Tibial artery (tissue), 4 donors: ENCODE data around the gene PSEN2.

Experiments
- DNase-seq, 2 donors: peaks; one replicate each; pipeline ENCODE4 v3.0.0-alpha.2; 2019
- H3K27ac ChIP-seq, 2 donors: fragments of 200-600 bp; sonication (generic) in 1 of 2; 1 replicate in 1 of 2; 2 replicates in 1 of 2; pipeline ENCODE4 v1.5.1; 2018 to 2019; ENCODE audit warnings: mild to moderate bottlenecking in 1 of 2
- H3K27me3 ChIP-seq, 2 donors: fragments of 200-600 bp; sonication (generic) in 1 of 2; one replicate each; pipeline versions ENCODE4 v1.5.1 to v1.6.0; 2016 to 2019
- H3K36me3 ChIP-seq, 3 donors: fragments of 200-600 bp; sonication (generic) in 2 of 3; one replicate each; pipeline ENCODE4 v1.5.1; 2016 to 2019; ENCODE audit warnings: mild to moderate bottlenecking in 2 of 3
- H3K4me1 ChIP-seq, 4 donors: fragments of 200-600 bp; sonication (generic) in 2 of 4; 1 replicate in 3 of 4; 2 replicates in 1 of 4; pipeline ENCODE4 v1.5.1; 2016 to 2019
- H3K4me3 ChIP-seq, 2 donors: fragments of 200-600 bp; sonication (generic) in 1 of 2; 1 replicate in 1 of 2; 2 replicates in 1 of 2; pipeline ENCODE4 v1.5.1; 2018 to 2019; ENCODE audit warnings: mild to moderate bottlenecking in 2 of 2
- H3K9me3 ChIP-seq, 3 donors: fragments of 200-600 bp; sonication (generic) in 1 of 3; one replicate each; pipeline ENCODE4 v1.5.1; 2016 to 2019
- intact Hi-C: fragments of 100-400 bp; cut with DNase I; formaldehyde crosslinking; loops from one replicate; pipeline ENCODE4 v1.15.0; 2023; ENCODE audit warnings: low total_unique reads
- TF ChIP-seq, protein P1 (sequence below), 2 experiments: fragments of 200-600 bp in 1 of 2; fragments of 450-650 bp in 1 of 2; IDR thresholded peaks; one replicate each; pipeline ENCODE4 v1.5.1; 2017 to 2019; ENCODE audit warnings: antibody characterized with exemption in 2 of 2, mild to moderate bottlenecking in 1 of 2, moderate library complexity in 1 of 2

PSEN2 gene

DNA sequence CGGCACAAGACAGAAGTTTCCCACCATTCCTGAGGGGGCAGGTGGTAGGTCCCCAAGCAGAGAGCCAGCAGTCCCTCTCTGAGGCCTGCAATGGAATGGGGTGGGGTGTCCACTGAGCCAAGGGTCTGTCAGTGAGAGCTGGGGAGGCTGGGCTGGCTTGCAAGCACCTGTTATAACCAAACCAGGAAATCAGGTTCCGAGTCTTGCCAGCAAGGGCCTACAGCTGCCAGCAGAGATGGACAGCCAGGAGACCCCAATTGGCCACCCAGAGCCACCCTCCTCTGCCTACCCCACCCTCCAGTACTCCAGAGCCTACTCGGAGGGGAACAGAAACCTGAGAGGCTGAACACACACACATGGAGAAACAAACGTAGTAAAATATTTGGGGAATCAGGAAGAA is 32.2 kb downstream of the PSEN2 start:
- intact Hi-C loops: loop anchor here (10.0 kb wide), 1 partner anchor 542 kb away; no protein-coding TSS in a partner anchor
- H3K36me3 ChIP-seq: peaks cover 15 to 42% (median 30%) of the 10 kb centered on the region in 3 donors
- peaks cover 0 to 10% (median 2%) of the 10 kb centered on the region in 4 donors for H3K4me1 ChIP-seq
- TF ChIP-seq, protein P1, sequence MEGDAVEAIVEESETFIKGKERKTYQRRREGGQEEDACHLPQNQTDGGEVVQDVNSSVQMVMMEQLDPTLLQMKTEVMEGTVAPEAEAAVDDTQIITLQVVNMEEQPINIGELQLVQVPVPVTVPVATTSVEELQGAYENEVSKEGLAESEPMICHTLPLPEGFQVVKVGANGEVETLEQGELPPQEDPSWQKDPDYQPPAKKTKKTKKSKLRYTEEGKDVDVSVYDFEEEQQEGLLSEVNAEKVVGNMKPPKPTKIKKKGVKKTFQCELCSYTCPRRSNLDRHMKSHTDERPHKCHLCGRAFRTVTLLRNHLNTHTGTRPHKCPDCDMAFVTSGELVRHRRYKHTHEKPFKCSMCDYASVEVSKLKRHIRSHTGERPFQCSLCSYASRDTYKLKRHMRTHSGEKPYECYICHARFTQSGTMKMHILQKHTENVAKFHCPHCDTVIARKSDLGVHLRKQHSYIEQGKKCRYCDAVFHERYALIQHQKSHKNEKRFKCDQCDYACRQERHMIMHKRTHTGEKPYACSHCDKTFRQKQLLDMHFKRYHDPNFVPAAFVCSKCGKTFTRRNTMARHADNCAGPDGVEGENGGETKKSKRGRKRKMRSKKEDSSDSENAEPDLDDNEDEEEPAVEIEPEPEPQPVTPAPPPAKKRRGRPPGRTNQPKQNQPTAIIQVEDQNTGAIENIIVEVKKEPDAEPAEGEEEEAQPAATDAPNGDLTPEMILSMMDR (IDR thresholded peaks at IDR 0.05): no peak
- peak in 1 of 2 donors; percentile 39 for DNase-seq
- H3K9me3 ChIP-seq: no peaks in the 10 kb centered on the region
- H3K27me3 ChIP-seq: no peaks in the 10 kb centered on the region
- H3K4me3 ChIP-seq: no peak overlapping the region
- H3K27ac ChIP-seq: no peak overlapping the region

DNA sequence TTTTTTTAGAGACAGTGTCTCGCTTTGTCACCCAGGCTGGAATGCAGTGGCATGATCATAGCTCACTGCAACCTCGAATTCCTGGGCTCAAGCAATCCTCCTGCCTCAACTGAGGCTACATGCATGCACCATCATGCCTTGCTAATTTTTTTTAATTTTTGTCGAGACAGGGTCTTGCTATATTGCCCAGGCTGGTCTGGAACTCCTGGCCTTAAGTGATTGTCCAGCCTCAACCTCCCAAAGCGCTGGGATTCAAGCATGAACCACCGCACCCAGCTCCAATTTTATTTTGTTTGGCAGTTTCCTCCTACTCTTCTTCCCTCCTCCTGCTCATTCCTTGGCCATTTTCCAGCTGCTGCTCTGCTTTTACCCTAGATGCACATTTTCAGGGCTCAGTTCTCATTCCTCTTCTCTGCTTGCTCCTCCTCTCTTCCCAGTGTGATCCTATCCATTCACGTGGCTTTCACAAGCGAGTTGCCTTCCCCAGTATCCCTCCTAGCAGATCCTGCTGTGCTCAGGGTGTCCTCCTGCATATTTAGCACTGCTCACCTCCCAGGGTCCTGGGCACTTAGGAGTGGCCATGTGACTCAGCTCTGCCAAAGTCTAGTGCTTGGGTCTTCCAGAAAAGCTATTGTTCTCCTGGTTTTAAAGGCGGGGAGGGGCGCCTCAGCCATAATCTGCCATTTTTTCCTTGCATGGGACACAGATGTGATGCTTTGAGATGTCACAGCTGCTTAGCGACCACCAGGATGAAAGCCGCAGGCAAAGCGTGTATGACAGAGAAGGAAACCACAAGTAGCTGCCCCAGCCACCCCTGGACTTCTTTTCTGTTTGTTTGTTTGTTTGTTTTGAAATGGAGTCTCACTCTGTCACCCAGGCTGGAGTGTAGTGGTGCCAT is 33.7 kb downstream of the PSEN2 start:
- peaks cover 0 to 10% (median 2%) of the 10 kb centered on the region in 4 donors for H3K4me1 ChIP-seq
- DNase-seq: peak in 1 of 2 donors; percentile 50
- intact Hi-C loops: loop anchor here (10.0 kb wide), 1 partner anchor 541 kb away; no protein-coding TSS in a partner anchor

DNA sequence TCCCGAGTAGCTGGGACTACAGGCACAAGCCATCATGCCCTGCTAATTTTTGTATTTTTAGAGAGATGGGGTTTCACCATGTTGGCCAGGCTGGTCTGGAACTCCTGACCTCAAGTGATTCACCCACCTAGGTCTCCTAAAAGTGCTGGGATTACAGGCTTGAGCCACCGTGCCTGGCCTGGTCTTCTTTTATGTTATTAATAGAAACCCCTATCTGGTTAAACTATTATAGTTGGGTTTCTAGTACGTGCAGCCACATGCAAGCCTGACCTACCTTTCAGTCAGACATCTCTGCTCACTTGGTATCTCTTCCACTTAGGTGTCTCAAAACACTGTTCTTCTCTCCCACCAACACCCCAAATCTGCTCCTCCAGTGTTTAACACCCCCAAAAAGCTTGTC is 34.4 kb downstream of the PSEN2 start:
- Histone ChIP-seq H3K9me3 (no peaks in the 10 kb centered on the region), H3K27ac (no peak overlapping the region), H3K4me1 (peaks cover 0 to 10% (median 2%) of the 10 kb centered on the region in 4 donors), H3K27me3 (no peaks in the 10 kb centered on the region), H3K36me3 (peaks cover 8 to 26% (median 13%) of the 10 kb centered on the region in 3 donors), H3K4me3 (no peak overlapping the region)
- intact Hi-C loops: loop anchor here (10.0 kb wide), 1 partner anchor 540 kb away; no protein-coding TSS in a partner anchor
- TF ChIP-seq, protein P1 (IDR thresholded peaks at IDR 0.05): no peak
- DNase-seq: peak in 1 of 2 donors; percentile 3

More for the DNA sequence above, 33.7 kb downstream of the PSEN2 start:
- H3K27me3 ChIP-seq: no peaks in the 10 kb centered on the region
- peaks cover 15 to 28% (median 20%) of the 10 kb centered on the region in 3 donors for H3K36me3 ChIP-seq
- no peak overlapping the region for H3K27ac ChIP-seq
- H3K4me3 ChIP-seq: no peak overlapping the region
- no peaks in the 10 kb centered on the region for H3K9me3 ChIP-seq
- TF ChIP-seq, protein P1 (IDR thresholded peaks at IDR 0.05): no peak

DNA sequence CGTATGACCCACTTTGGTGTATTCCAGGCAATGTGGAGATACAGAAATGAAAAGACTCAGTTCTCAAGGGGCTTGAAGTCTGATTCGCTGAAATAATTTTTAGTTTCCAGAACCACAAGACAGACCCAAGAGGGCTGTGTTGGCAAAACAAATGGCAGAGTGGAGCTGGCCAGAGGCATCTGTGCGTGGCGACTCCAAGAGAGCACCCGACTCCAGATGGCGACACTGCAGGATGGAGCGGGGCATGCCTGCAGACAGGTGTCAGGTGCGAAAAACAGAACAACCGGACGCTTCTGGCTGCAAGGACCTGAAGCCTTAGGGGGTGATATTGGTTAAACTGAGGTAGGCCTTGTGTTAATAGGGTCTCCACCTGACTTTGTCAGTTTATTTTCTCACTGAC is 38.0 kb downstream of the PSEN2 start:
- no peaks in the 10 kb centered on the region for H3K9me3 ChIP-seq
- no peak overlapping the region for H3K4me3 ChIP-seq
- peak in 1 of 2 donors; percentile 17 for DNase-seq
- H3K4me1 ChIP-seq: peaks cover 0 to 9% (median 2%) of the 10 kb centered on the region in 4 donors
- intact Hi-C loops: loop anchor here (10.0 kb wide), 1 partner anchor 536 kb away; no protein-coding TSS in a partner anchor
- no peaks in the 10 kb centered on the region for H3K27me3 ChIP-seq
- TF ChIP-seq, protein P1 (IDR thresholded peaks at IDR 0.05): no peak
- H3K27ac ChIP-seq: no peak overlapping the region
- peaks cover 0 to 20% (median 0%) of the 10 kb centered on the region in 3 donors for H3K36me3 ChIP-seq

DNA sequence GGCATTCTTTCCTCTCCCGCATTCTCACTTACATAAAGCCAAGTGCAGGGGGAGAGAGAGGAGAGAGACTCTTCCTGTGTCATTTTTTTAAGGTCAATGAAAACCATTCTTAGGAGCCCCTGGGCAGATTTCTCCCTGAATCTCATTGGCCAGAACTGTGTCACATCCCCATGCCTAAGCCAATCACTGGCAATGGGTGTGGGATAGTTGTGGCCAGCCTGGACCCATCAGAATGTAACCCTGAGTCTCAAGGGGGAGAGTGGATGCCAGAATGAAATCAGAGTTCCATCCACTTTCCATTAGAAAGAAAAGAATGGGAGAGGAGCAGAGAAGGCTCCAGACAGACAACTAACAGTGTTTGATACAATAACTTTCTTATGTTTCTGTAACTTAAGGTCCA is 38.5 kb downstream of the PSEN2 start:
- TF ChIP-seq, protein P1 (IDR thresholded peaks at IDR 0.05): no peak
- Histone ChIP-seq H3K4me3 (no peak overlapping the region), H3K36me3 (peaks cover 0 to 24% (median 0%) of the 10 kb centered on the region in 3 donors), H3K9me3 (no peaks in the 10 kb centered on the region), H3K27me3 (no peaks in the 10 kb centered on the region), H3K4me1 (peaks cover 0 to 4% (median under 1%) of the 10 kb centered on the region in 4 donors), H3K27ac (no peak overlapping the region)
- DNase-seq: peak in 1 of 2 donors; percentile 13
- intact Hi-C loops: loop anchor here (1.0 to 10.0 kb wide), 2 partner anchors 133 to 536 kb away; no protein-coding TSS in a partner anchor
